Upper lobe of right lung (tissue), 1 donor: ENCODE measurements around the gene NUBPL. TPM values are rescaled to one million over a fixed set of nuclear protein-coding genes. Genes with fewer than 3 reads are reported as not detected.

Experiments used
- ATAC-seq: fragments of 200-7000 bp; cut with Tn5 transposase; one replicate; pipeline ENCODE4 v1.9.1; 2020; ENCODE audit warnings: mild to moderate bottlenecking, moderate library complexity
- DNase-seq: peaks from one replicate; pipeline ENCODE4 v3.0.0-alpha.2; 2020
- H3K27ac ChIP-seq: fragments of 200-600 bp; one replicate; pipeline ENCODE4 v1.8.0; 2022
- H3K27me3 ChIP-seq: fragments of 200-600 bp; one replicate; pipeline ENCODE4 v1.8.0; 2022; ENCODE audit warnings: mild to moderate bottlenecking
- H3K36me3 ChIP-seq: fragments of 200-600 bp; one replicate; pipeline ENCODE4 v1.8.0; 2022
- H3K4me1 ChIP-seq: fragments of 200-600 bp; one replicate; pipeline ENCODE4 v1.8.0; 2022
- H3K4me3 ChIP-seq: fragments of 200-600 bp; one replicate; pipeline ENCODE4 v1.8.0; 2022; ENCODE audit warnings: mild to moderate bottlenecking
- H3K9me3 ChIP-seq: fragments of 200-600 bp; one replicate; pipeline ENCODE4 v1.8.0; 2022
- intact Hi-C: fragments of 100-400 bp; cut with DNase I; formaldehyde crosslinking; loops from one replicate; pipeline ENCODE4 v1.11.0; 2022
- total RNA-seq: library from RNA; stranded (reverse); fragmentation: NEBNext Ultra II Directional; extraction: Animal tissue kit (Norgen Biotek cat#: 25700); gene quantifications from one replicate; pipeline ENCODE4 v1.2.1, GENCODE V29; 2021
- TF ChIP-seq, protein P1 (sequence below): fragments of 200-600 bp; IDR thresholded peaks from one replicate; pipeline ENCODE4 v1.8.0; 2022; ENCODE audit warnings: antibody characterized with exemption
- donor health status: DM: no; HTN: yes; CAD: no; lungs with severe emphysema.

Gene NUBPL
- total RNA-seq, 1 donor from 2014 or later, result 12.1 TPM

DNA sequence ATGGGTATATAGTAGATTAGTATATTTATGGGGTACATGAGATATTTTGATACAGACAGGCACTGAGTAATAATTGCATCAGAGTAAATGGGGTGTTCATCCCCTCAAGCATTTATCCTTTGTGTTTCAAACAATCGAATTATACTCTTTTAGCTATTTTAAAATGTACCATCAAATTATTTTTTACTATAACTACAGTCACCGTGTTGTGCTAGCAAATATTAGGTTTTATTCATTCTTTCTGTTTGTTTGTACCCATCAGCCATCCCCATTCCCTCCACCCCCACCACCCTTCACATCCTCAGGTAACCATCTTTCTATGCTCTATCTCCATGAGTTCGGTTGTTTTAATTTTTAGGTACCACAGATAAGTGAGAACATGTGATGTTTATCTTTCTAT, 115.8 kb downstream of the NUBPL start:
- DNase-seq, result no peak
- no peak for ATAC-seq
- Histone ChIP-seq H3K27me3 (no peaks in the 10 kb centered on the region), H3K27ac (no peak overlapping the region), H3K36me3 (no peaks in the 10 kb centered on the region), H3K9me3 (no peaks in the 10 kb centered on the region), H3K4me1 (no peaks in the 10 kb centered on the region), H3K4me3 (no peak overlapping the region)
- intact Hi-C loops, result no loop called here
- TF ChIP-seq, protein P1, sequence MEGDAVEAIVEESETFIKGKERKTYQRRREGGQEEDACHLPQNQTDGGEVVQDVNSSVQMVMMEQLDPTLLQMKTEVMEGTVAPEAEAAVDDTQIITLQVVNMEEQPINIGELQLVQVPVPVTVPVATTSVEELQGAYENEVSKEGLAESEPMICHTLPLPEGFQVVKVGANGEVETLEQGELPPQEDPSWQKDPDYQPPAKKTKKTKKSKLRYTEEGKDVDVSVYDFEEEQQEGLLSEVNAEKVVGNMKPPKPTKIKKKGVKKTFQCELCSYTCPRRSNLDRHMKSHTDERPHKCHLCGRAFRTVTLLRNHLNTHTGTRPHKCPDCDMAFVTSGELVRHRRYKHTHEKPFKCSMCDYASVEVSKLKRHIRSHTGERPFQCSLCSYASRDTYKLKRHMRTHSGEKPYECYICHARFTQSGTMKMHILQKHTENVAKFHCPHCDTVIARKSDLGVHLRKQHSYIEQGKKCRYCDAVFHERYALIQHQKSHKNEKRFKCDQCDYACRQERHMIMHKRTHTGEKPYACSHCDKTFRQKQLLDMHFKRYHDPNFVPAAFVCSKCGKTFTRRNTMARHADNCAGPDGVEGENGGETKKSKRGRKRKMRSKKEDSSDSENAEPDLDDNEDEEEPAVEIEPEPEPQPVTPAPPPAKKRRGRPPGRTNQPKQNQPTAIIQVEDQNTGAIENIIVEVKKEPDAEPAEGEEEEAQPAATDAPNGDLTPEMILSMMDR, result no peak

DNA sequence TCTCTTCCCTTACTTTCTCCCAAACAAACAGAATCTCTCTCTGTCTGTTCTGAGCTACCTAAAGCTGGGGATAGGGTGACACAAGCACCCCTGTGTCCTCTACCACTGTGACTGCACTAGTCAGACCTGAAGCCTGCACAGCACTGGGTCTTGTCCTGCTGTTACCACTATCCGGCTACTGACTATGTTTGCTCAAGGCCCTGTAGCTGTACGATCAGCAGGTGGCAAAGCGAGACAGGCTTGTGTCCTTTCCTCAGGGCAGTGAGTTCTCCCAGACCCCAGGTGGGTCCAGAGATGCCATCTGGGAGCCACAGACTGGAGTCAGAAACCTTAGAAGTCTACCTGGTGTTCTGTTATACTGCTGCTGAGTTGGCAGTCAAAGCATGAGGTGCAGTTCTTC, 116.4 kb downstream of the NUBPL start:
- H3K4me1 ChIP-seq, result no peaks in the 10 kb centered on the region
- TF ChIP-seq, protein P1, result no peak
- H3K27ac ChIP-seq, result no peak overlapping the region
- ATAC-seq (peak; percentile 21), DNase-seq (no peak)
- no peaks in the 10 kb centered on the region for H3K9me3 ChIP-seq
- H3K27me3 ChIP-seq, result no peaks in the 10 kb centered on the region
- H3K4me3 ChIP-seq, result no peak overlapping the region
- no peaks in the 10 kb centered on the region for H3K36me3 ChIP-seq
- intact Hi-C loops, result no loop called here

DNA sequence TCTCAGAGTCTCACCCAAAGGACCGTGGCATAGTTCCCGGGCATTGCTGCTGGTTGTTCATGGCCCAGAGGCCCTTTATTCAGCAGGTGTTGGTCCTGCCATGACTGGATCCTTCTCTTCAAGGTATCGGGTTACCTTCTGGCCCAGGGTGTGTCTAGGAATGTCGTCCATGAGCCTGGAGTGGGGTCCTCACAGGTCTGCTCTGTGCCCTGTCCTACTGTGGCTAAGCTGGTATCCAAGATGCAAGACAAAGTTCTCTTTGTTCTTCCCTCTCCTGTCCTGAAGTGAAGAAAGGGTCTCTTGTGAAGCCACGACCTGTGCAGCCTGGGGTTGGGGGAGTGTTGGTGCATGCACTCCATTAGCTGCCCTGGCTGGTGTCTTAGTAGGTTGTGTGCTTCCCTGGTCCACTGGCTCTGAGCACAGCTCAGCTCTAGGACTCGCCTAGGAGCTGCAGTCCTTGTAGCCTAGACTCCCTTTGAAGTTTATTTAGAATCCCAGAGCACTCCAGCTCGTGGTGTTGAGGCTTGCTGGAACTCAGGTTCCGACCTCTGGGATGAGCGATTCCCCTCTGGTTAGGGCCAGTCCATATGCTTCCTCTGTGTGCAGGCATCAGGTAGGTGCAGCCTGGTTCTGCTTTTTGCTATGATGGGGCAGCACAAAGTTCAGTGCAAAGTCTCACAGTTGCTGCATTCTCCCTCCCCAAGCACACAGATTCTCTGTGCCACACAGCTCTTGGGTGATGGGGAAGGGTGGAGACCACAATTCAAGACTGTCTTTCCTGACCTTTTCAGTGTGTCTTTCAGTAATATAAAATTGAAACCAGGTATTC, 117.4 kb downstream of the NUBPL start:
- intact Hi-C loops, result no loop called here
- Histone ChIP-seq H3K36me3 (no peaks in the 10 kb centered on the region), H3K27me3 (no peaks in the 10 kb centered on the region), H3K9me3 (no peaks in the 10 kb centered on the region), H3K4me3 (no peak overlapping the region), H3K27ac (no peak overlapping the region), H3K4me1 (no peaks in the 10 kb centered on the region)
- ATAC-seq, result peak; percentile 33
- TF ChIP-seq, protein P1, result no peak
- DNase-seq, result no peak

DNA sequence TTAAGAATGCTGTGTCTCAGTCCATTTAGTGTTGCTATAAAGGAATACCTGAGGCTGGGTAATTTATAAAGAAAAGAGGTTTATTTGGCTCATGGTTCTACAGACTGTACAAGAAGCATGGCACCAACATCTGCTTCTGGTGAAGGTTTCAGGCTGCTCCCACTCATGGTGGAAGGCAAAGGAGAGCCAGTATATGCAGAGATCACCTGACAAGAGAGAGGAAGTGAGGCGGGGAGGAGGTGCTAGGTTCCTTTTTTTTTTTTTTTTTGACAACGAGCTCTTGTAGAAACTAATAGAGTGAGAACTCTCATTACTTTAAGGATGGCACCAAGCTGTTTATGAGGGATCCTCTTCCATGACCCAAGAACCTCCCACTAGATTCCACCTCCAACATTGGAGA, 121.6 kb downstream of the NUBPL start:
- H3K9me3 ChIP-seq, result no peaks in the 10 kb centered on the region
- H3K4me1 ChIP-seq, result no peaks in the 10 kb centered on the region
- H3K4me3 ChIP-seq, result no peak overlapping the region
- DNase-seq (no peak), ATAC-seq (no peak)
- intact Hi-C loops, result no loop called here
- no peaks in the 10 kb centered on the region for H3K27me3 ChIP-seq
- no peak overlapping the region for H3K27ac ChIP-seq
- TF ChIP-seq, protein P1, result no peak
- no peaks in the 10 kb centered on the region for H3K36me3 ChIP-seq

DNA sequence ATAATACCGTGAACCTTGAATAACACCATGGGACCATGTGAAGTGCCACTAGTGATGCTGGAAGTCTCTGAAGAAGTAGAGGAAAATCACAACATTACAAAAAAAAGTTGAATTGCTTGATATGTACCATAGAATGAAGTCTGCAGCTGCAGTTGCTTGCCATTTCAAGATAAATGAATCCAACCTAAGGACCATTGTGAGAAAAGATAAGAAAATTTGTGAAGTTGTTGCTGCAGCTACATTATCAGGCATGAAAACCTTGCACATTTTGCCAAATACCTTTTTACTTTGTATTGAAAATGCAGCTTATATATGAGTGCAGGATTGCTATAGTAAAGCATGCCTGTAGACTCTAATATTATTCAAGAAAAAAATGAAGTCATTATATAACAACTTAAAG, 126.5 kb downstream of the NUBPL start:
- TF ChIP-seq, protein P1, result no peak
- ATAC-seq (no peak), DNase-seq (no peak)
- H3K4me1 ChIP-seq, result no peaks in the 10 kb centered on the region
- no peak overlapping the region for H3K27ac ChIP-seq
- H3K9me3 ChIP-seq, result no peaks in the 10 kb centered on the region
- no peak overlapping the region for H3K4me3 ChIP-seq
- H3K36me3 ChIP-seq, result no peaks in the 10 kb centered on the region
- H3K27me3 ChIP-seq, result no peaks in the 10 kb centered on the region
- intact Hi-C loops, result no loop called here

DNA sequence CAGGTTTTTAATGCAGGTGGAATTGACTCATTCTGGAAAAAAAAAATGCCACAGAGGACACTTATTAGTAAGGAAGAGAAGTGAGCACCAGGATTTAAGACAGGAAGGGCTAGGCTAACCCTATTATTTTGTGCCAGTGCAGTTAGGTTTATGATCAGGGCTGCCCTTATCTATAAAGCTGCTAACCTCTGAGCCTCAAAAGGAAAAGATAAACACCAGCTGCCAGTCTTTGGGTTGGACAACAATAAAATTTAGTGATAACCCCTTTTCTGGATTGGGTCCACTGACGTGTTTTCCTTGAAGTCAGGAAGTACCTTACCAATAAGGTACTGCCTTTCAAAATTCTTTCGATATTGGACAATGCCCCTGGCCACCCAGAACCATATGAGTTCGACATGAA, 128.9 kb downstream of the NUBPL start:
- no peaks in the 10 kb centered on the region for H3K4me1 ChIP-seq
- no peaks in the 10 kb centered on the region for H3K27me3 ChIP-seq
- H3K9me3 ChIP-seq, result no peaks in the 10 kb centered on the region
- DNase-seq, result no peak
- H3K36me3 ChIP-seq, result no peaks in the 10 kb centered on the region
- intact Hi-C loops, result no loop called here
- no peak overlapping the region for H3K27ac ChIP-seq
- TF ChIP-seq, protein P1, result no peak
- ATAC-seq, result no peak
- no peak overlapping the region for H3K4me3 ChIP-seq
